HEK293 (cell line): ENCODE measurements around the gene COPB1.

Experiments
- BCL11B ChIP-seq: fragments of 450-650 bp; formaldehyde crosslinking; IDR thresholded peaks from 2 replicates; pipeline ENCODE4 v1.5.1; 2016; ENCODE audit warnings: low read depth, missing biosample characterization, missing genetic modification characterization
- CTCF ChIP-seq: fragments of 450-650 bp; formaldehyde crosslinking; IDR thresholded peaks from 2 replicates; pipeline ENCODE4 v1.5.1; 2016; ENCODE audit warnings: missing biosample characterization, missing genetic modification characterization
- GLI2 ChIP-seq: fragments of 450-650 bp; formaldehyde crosslinking; IDR thresholded peaks from 2 replicates; pipeline ENCODE4; 2017; ENCODE audit warnings: missing biosample characterization, missing genetic modification characterization, low read depth, borderline replicate concordance
- HOXD13 ChIP-seq: sonication (generic); formaldehyde crosslinking; IDR thresholded peaks from 2 replicates; pipeline ENCODE4 v1.8.0; 2022; ENCODE audit warnings: missing genetic modification reagents, borderline replicate concordance
- PRDM1 ChIP-seq: fragments of 450-650 bp; formaldehyde crosslinking; IDR thresholded peaks from 2 replicates; pipeline ENCODE4; 2016; ENCODE audit warnings: missing biosample characterization, missing genetic modification characterization
- REST ChIP-seq: fragments of 450-650 bp; formaldehyde crosslinking; IDR thresholded peaks from 2 replicates; pipeline ENCODE4 v1.5.1; 2016; ENCODE audit warnings: missing biosample characterization, missing genetic modification characterization
- SP2 ChIP-seq: fragments of 450-650 bp; formaldehyde crosslinking; IDR thresholded peaks from 2 replicates; pipeline ENCODE4 v1.5.1; 2016; ENCODE audit warnings: missing biosample characterization, missing genetic modification characterization
- ZNF112 ChIP-seq: fragments of 450-650 bp; formaldehyde crosslinking; IDR thresholded peaks from 2 replicates; pipeline ENCODE4 v1.5.0; 2017; ENCODE audit warnings: missing biosample characterization, missing genetic modification characterization
- ZNF16 ChIP-seq: fragments of 450-650 bp; formaldehyde crosslinking; IDR thresholded peaks from 2 replicates; pipeline ENCODE4 v1.5.1; 2016; ENCODE audit warnings: low read depth, missing biosample characterization, missing genetic modification characterization
- ZNF518A ChIP-seq: fragments of 450-650 bp; formaldehyde crosslinking; conservative IDR thresholded peaks from 2 replicates; pipeline ENCODE4 v1.5.1; 2016; ENCODE audit warnings: low read depth, missing biosample characterization, missing genetic modification characterization

- TF ChIP-seq GLI2 (tag by site-specific recombination) (no peak), HOXD13 (no peak), PRDM1 (no peak), CTCF (no peak), ZNF16 (tag by site-specific recombination) (no peak), BCL11B (tag by site-specific recombination) (no peak), ZNF112 (no peak), SP2 (tag by site-specific recombination) (no peak), REST (tag by site-specific recombination) (no peak), ZNF518A (no peak)
These were observed 41.8 kb upstream of the COPB1 start for GRCh38 chr11:14541192-14541947.
